ENCODE measurements around the gene RINL. TPM values are rescaled to one million over a fixed set of nuclear protein-coding genes. Genes with fewer than 3 reads are reported as not detected.
A peak's percentile ranks its signal among the peaks of the same experiment; 100 is the strongest.

Gene RINL
- total and polyA plus RNA-seq, 2 of the 4 experiments (the other 2 are of a cell fraction) = 0.72 to 1.9 TPM

- ChIA-PET POLR2A (ENCODE audit: unreplicated experiment) (no interaction called here), CTCF (no interaction called here)
- Histone ChIP-seq H3K79me1 (ENCODE audit: low read depth in 1 of 2, low read length in 2 of 2) (peaks cover 55 to 85% of the 10 kb centered on the region in 2 experiments), H3K4me1 (ENCODE audit: control insufficient read depth, insufficient read depth, low read length) (peaks cover 10% of the 10 kb centered on the region; the same call in 1 of the 2 replicates), H4K8ac (ENCODE audit: low read depth in 2 of 2, low read length in 2 of 2) (no peak overlapping the region), H4K91ac (ENCODE audit: insufficient read depth, low read depth, low read length) (no peak overlapping the region), H3K4ac (ENCODE audit: low read depth, low read length) (no peak overlapping the region), H2BK5ac (ENCODE audit: low read depth, low read length, poor library complexity, severe bottlenecking) (no peak overlapping the region), H2AK5ac (ENCODE audit: low read depth, low read length) (no peak overlapping the region), H3K56ac (ENCODE audit: extremely low read depth, insufficient read depth, low read length) (no peak overlapping the region), H3K18ac (ENCODE audit: low read depth, low read length) (no peak overlapping the region), H4K5ac (ENCODE audit: low read depth, low read length) (no peak overlapping the region), H3K27ac (ENCODE audit: insufficient read depth, low read length) (no peak overlapping the region), H3K4me2 (ENCODE audit: low read depth, low read length) (no peak overlapping the region), H2AK9ac (replicated peaks; ENCODE audit: low read depth, low read length, poor library complexity) (no peak overlapping the region), H2BK15ac (ENCODE audit: low read depth, low read length) (no peak overlapping the region), H4K20me1 (ENCODE audit: insufficient read depth, low read length) (peaks cover 79% of the 10 kb centered on the region), H3K14ac (replicated peaks; ENCODE audit: low read depth, low read length) (no peak overlapping the region), H3K27me3 (ENCODE audit: control insufficient read depth, insufficient read depth, low read length) (no peaks in the 10 kb centered on the region), H3K9me3 (ENCODE audit: control insufficient read depth, insufficient read depth, low read length) (no peaks in the 10 kb centered on the region), H3K4me3 (ENCODE audit: insufficient read depth, low read depth, low read length) (no peak overlapping the region), H2AFZ (replicated peaks; ENCODE audit: low read length, poor library complexity) (no peak overlapping the region), H3K9me1 (ENCODE audit: insufficient read depth, low read length) (peaks cover 7% of the 10 kb centered on the region; the same call in 1 of the 2 replicates), H3K9ac (ENCODE audit: low read depth, low read length) (no peak overlapping the region), H2BK20ac (ENCODE audit: low read depth, low read length) (no peak overlapping the region), H2BK120ac (ENCODE audit: low read depth, low read length) (no peak overlapping the region), H3K23ac (ENCODE audit: low read depth, low read length) (no peak overlapping the region), H3K36me3 (ENCODE audit: control insufficient read depth, insufficient read depth, low read length) (peaks cover 87% of the 10 kb centered on the region)
- intact Hi-C loops (cut with micrococcal nuclease) (no loop called here), in situ Hi-C loops (cut with MboI; ENCODE audit: low sequenced_read_pairs) (no loop called here), dilution Hi-C loops (cut with HindIII; ENCODE audit: low sequenced_read_pairs, unreplicated experiment) (no loop called here)
- BruUV-seq (replicated peaks) = no TSS peak
- no peak for ATAC-seq (ENCODE audit: low read depth)
- TF ChIP-seq RAD21 (IDR thresholded peaks at IDR 0.05; ENCODE audit: low read length) = no peak
- 0 out of 2 replicates have a peak, but pooled peaks have one; percentile 3 for TF ChIP-seq SMC3 (IDR thresholded peaks at IDR 0.05; ENCODE audit: low read depth, low read length)
- WGBS, 2 experiments (ENCODE audit: extremely low coverage in 2 of 2, insufficient read length in 1 of 2) = no CpG with 5 or more reads among the region's 28 CpGs
- peak; percentile 40 for DNase-seq
Observed at GRCh38 chr19:38839816-38840582, 38.1 kb downstream of the RINL start.
